Endothelial cell of umbilical vein (primary cell): ENCODE measurements around the gene ACSM2A.

Experiments used
- EZH2 ChIP-seq: IDR thresholded peaks from 2 replicates; pipeline ENCODE4 v1.6.1; 2012; ENCODE audit warnings: borderline replicate concordance, low read depth, mild to moderate bottlenecking, moderate library complexity, low read length, inconsistent platforms; ENCODE audit not compliant: severe bottlenecking
- FOS ChIP-seq: IDR thresholded peaks from 2 replicates; pipeline ENCODE4 v1.6.1; 2011; ENCODE audit warnings: mild to moderate bottlenecking, low read length, moderate library complexity, borderline replicate concordance; ENCODE audit not compliant: insufficient read depth
- JUN ChIP-seq: IDR thresholded peaks from 2 replicates; pipeline ENCODE4 v1.6.1; 2011; ENCODE audit warnings: borderline replicate concordance, low read depth; ENCODE audit not compliant: insufficient read length, insufficient read depth
- POLR2AphosphoS5 ChIP-seq: IDR thresholded peaks from 2 replicates; pipeline ENCODE4 v1.6.1; 2012; ENCODE audit warnings: low read depth, mild to moderate bottlenecking, control low read depth, low read length, moderate library complexity; ENCODE audit not compliant: insufficient read depth
- TF ChIP-seq, protein P1 (sequence below), 2 donors: IDR thresholded peaks; 1 replicate in 1 of 2; 2 replicates in 1 of 2; pipeline ENCODE4 v1.5.1; 2011; ENCODE audit warnings: low read length in 2 of 2, mild to moderate bottlenecking in 2 of 2, moderate library complexity in 2 of 2, control low read depth in 1 of 2, inconsistent platforms in 1 of 2, low read depth in 1 of 2; ENCODE audit not compliant: insufficient read depth in 1 of 2; ENCODE audit errors: extremely low read depth in 1 of 2

DNA sequence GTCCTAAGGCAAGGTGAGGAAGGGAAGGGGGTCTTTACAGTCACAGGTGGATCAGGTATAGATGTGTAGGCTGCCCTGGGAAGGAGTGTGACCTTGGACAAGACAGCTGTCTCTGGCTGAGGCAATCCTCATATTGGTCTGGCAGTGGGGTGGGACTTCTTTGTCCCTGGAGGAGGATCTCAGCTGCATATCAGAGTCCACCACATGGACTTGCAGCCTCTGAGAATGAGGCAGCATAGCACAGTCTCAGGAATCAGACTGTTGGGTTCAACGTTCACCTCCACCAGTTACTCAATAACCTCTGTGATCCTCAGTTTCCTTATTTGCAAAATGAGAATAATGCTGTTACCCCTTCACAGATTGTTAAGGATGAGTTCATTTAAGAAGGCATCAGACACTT lies 33.4 kb downstream of the ACSM2A start:
- TF ChIP-seq POLR2AphosphoS5 (no peak), EZH2 (no peak), JUN (no peak), FOS (no peak)
- TF ChIP-seq, protein P1, sequence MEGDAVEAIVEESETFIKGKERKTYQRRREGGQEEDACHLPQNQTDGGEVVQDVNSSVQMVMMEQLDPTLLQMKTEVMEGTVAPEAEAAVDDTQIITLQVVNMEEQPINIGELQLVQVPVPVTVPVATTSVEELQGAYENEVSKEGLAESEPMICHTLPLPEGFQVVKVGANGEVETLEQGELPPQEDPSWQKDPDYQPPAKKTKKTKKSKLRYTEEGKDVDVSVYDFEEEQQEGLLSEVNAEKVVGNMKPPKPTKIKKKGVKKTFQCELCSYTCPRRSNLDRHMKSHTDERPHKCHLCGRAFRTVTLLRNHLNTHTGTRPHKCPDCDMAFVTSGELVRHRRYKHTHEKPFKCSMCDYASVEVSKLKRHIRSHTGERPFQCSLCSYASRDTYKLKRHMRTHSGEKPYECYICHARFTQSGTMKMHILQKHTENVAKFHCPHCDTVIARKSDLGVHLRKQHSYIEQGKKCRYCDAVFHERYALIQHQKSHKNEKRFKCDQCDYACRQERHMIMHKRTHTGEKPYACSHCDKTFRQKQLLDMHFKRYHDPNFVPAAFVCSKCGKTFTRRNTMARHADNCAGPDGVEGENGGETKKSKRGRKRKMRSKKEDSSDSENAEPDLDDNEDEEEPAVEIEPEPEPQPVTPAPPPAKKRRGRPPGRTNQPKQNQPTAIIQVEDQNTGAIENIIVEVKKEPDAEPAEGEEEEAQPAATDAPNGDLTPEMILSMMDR (IDR thresholded peaks at IDR 0.05; ENCODE audit: extremely low read depth in 1 of 2, insufficient read depth in 1 of 2, low read depth in 1 of 2, low read length in 2 of 2), result no peak
